H1 (cell line): Measurements from ENCODE around the gene SMNDC1. TPM values are rescaled to one million over a fixed set of nuclear protein-coding genes. Genes with fewer than 3 reads are reported as not detected.

Experiments used
- BRCA1 ChIP-seq: IDR thresholded peaks from 2 replicates; pipeline ENCODE4 v1.6.1; 2012; ENCODE audit warnings: low read depth, low read length, improper control_type of control experiment
- CHD2 ChIP-seq: IDR thresholded peaks from 2 replicates; pipeline ENCODE4 v1.6.1; 2012; ENCODE audit warnings: low read length, improper control_type of control experiment
- EGR1 ChIP-seq: IDR thresholded peaks from 2 replicates; pipeline ENCODE4 v1.6.1; 2011; ENCODE audit warnings: low read depth, low read length, borderline replicate concordance
- EZH2 ChIP-seq: fragments of 200-600 bp; sonication (generic); IDR thresholded peaks from 2 replicates; pipeline ENCODE4 v1.7.1; 2012; ENCODE audit warnings: low read depth, mild to moderate bottlenecking, moderate library complexity, low read length, inconsistent platforms; ENCODE audit not compliant: severe bottlenecking
- KDM1A ChIP-seq: fragments of 200-600, 300-600 bp; sonication (generic); IDR thresholded peaks from 2 replicates; pipeline ENCODE4 v1.7.1; 2016; ENCODE audit warnings: mild to moderate bottlenecking, low read length, borderline replicate concordance
- PHF8 ChIP-seq: fragments of 200-600 bp; sonication (generic); conservative IDR thresholded peaks from 2 replicates; pipeline ENCODE4 v1.7.1; 2012; ENCODE audit warnings: low read depth, mild to moderate bottlenecking, inconsistent platforms, low read length, moderate library complexity
- SAP30 ChIP-seq: fragments of 300-600 bp; sonication (generic); IDR thresholded peaks from 2 replicates; pipeline ENCODE4 v1.7.1; 2012; ENCODE audit warnings: low read length, moderate library complexity, mild to moderate bottlenecking, inconsistent platforms; ENCODE audit not compliant: insufficient read depth, insufficient replicate concordance
- SIN3A ChIP-seq, 2 experiments: IDR thresholded peaks in 1 of 2; conservative IDR thresholded peaks in 1 of 2; 2 replicates each; pipeline ENCODE4 v1.6.1; 2011 to 2012; ENCODE audit warnings: low read length in 2 of 2, improper control_type of control experiment in 1 of 2, low read depth in 1 of 2, mild to moderate bottlenecking in 1 of 2
- TAF1 ChIP-seq: IDR thresholded peaks from 2 replicates; pipeline ENCODE4 v1.6.1; 2011; ENCODE audit warnings: mild to moderate bottlenecking, low read depth, low read length
- TBP ChIP-seq: IDR thresholded peaks from 2 replicates; pipeline ENCODE4 v1.6.1; 2011; ENCODE audit warnings: low read depth, low read length, improper control_type of control experiment
- polyA plus RNA-seq, 7 experiments: library from polyadenylated mRNA; depleted of rRNA in 3 of 7; stranded (reverse) in 5 of 7; unstranded in 2 of 7; fragments of >200 nt in 5 of 7; fragments of 200-250 nt in 2 of 7; gene quantifications; 1 replicate in 5 of 7; 2 replicates in 1 of 7; 4 replicates in 1 of 7; pipeline versions ENCODE4 v1.2.1 to v1.2.3, GENCODE V29; 2011 to 2013; ENCODE audit warnings: missing spikeins in 2 of 7, mixed read lengths in 2 of 7
- total RNA-seq: library from RNA; stranded (reverse); fragmentation: NEBNext Ultra II Directional; extraction: Animal tissue kit (Norgen Biotek cat#: 25700); gene quantifications from 2 replicates; pipeline ENCODE4 v1.2.1, GENCODE V29; 2021
- TF ChIP-seq, protein P1 (sequence below): IDR thresholded peaks from 2 replicates; pipeline ENCODE4 v1.6.1; 2012; ENCODE audit warnings: inconsistent platforms
- TF ChIP-seq, protein P2 (sequence below), 3 experiments: IDR thresholded peaks; 1 replicate in 2 of 3; 2 replicates in 1 of 3; pipeline versions ENCODE4 v1.5.1 to v1.6.1; 2011; ENCODE audit warnings: low read length in 3 of 3, mild to moderate bottlenecking in 3 of 3, inconsistent platforms in 2 of 3, low read depth in 1 of 3, moderate library complexity in 1 of 3; ENCODE audit not compliant: insufficient read depth in 1 of 3; ENCODE audit errors: control extremely low read depth in 1 of 3

Gene SMNDC1
- total and polyA plus RNA-seq, 2 of the 8 experiments (the other 6 are each of a cell fraction or from before 2014, with no cell fraction given): 8.1 to 48.6 TPM

DNA sequence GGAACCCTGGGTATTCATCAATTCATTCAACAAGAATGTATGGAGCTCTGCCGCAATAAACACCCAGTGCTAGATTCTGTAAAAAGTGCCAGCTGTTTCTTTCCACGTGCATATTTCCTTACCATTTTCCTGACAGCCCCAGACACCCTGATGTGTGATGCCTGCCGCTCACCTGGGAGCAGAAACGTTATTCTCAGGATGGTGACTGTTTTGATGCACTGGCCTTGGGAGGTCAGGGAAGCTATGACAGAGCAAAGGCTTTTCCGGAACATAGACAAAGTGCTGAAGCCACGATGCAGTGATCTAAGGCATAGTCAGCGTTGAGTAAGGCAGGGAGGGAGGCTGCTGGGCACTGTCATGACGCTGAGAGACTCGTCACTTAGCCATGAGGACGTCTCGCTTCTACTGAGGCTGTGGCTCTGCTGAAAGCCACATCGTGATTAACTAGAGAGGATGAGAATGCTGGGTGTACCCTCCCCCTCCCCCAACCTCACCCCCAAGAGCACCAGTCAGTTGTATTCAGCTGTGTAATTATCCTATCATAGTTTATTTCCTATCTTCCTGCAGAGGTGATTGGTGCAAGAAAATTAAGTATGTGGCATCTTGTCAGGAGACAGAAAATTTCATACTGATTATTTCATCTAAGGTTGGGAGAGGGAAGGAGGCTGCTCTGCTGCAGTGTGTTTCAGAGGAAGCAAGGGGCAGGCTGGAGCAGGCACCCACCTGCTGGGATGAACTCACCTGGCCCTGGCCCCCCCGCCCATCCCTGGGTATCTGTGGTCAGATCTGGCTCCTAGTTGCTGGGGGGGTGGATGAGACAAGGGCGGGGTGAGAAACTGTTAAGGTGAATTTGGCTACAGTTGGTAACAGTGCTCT is 48.8 kb upstream of the SMNDC1 start (continued):
- TF ChIP-seq TAF1 (no peak), EZH2 (no peak), CHD2 (no peak), SIN3A (conservative IDR thresholded peaks at IDR 0.05 in 1 of 2, IDR thresholded peaks at IDR 0.05 in 1 of 2; ENCODE audit: low read depth in 1 of 2, low read length in 2 of 2) (no peak), EGR1 (no peak), KDM1A (peak; percentile 63; the same call in 1 of the 2 replicates), TBP (no peak), PHF8 (no peak), BRCA1 (no peak), SAP30 (no peak)
- TF ChIP-seq, protein P1, sequence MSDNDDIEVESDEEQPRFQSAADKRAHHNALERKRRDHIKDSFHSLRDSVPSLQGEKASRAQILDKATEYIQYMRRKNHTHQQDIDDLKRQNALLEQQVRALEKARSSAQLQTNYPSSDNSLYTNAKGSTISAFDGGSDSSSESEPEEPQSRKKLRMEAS: no peak
- TF ChIP-seq, protein P2, sequence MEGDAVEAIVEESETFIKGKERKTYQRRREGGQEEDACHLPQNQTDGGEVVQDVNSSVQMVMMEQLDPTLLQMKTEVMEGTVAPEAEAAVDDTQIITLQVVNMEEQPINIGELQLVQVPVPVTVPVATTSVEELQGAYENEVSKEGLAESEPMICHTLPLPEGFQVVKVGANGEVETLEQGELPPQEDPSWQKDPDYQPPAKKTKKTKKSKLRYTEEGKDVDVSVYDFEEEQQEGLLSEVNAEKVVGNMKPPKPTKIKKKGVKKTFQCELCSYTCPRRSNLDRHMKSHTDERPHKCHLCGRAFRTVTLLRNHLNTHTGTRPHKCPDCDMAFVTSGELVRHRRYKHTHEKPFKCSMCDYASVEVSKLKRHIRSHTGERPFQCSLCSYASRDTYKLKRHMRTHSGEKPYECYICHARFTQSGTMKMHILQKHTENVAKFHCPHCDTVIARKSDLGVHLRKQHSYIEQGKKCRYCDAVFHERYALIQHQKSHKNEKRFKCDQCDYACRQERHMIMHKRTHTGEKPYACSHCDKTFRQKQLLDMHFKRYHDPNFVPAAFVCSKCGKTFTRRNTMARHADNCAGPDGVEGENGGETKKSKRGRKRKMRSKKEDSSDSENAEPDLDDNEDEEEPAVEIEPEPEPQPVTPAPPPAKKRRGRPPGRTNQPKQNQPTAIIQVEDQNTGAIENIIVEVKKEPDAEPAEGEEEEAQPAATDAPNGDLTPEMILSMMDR (IDR thresholded peaks at IDR 0.05; ENCODE audit: control extremely low read depth in 1 of 3, insufficient read depth in 1 of 3, low read depth in 1 of 3, low read length in 3 of 3): peak; percentile 38 to 71 (median 55); a peak in 3 of 4 replicates
- TF ChIP-seq, all 59 proteins: peak for 3
